H1 (cell line): ENCODE data around the gene S100A14. TPM values are rescaled to one million over a fixed set of nuclear protein-coding genes. Genes with fewer than 3 reads are reported as not detected.

ENCODE experiments used
- CTCF ChIA-PET: fragments of 300-600 bp; sonication (Branson Sonifier 250); formaldehyde crosslinking; loops from one replicate; lab custom pipeline; 2021; ENCODE audit not compliant: partially characterized antibody; lab: Charles Lee
- POLR2A ChIA-PET: fragments of 300-600 bp; sonication (Branson Sonifier 250); formaldehyde crosslinking; loops from one replicate; lab custom pipeline; 2021; ENCODE audit warnings: inconsistent platforms; ENCODE audit not compliant: partially characterized antibody; lab: Charles Lee
- DNase-seq, 2 experiments: peaks; one replicate each; pipeline versions ENCODE4 v3.0.0 to v3.0.0-alpha.2; 2010 to 2022; ENCODE audit warnings: low spot score in 2 of 2, low read depth in 1 of 2, mixed read lengths in 1 of 2
- FAIRE-seq: peaks from 2 replicates; lab custom pipeline; 2011; peaks lifted over from hg19 to GRCh38; lab: Jason Lieb, UNC
- H2AFZ ChIP-seq: 2 replicates; pipeline ENCODE4 v1.8.1; 2012; ENCODE audit warnings: low read length, inconsistent platforms
- H2AK5ac ChIP-seq: 2 replicates; pipeline ENCODE4 v1.6.1; 2013; ENCODE audit warnings: low read depth, low read length
- H2BK120ac ChIP-seq: replicated peaks from 2 replicates; pipeline ENCODE3; 2013; ENCODE audit warnings: low read depth, low read length, inconsistent platforms
- H2BK12ac ChIP-seq: 2 replicates; pipeline ENCODE4 v1.6.1; 2013; ENCODE audit warnings: low read depth, low read length
- H2BK15ac ChIP-seq: 2 replicates; pipeline ENCODE4 v1.6.1; 2013; ENCODE audit warnings: low read length
- H2BK20ac ChIP-seq: 2 replicates; pipeline ENCODE4 v1.6.1; 2013; ENCODE audit warnings: low read length
- H2BK5ac ChIP-seq: 2 replicates; pipeline ENCODE4 v1.6.1; 2013; ENCODE audit warnings: low read depth, low read length
- H3K14ac ChIP-seq: 2 replicates; pipeline ENCODE4 v1.6.1; 2013; ENCODE audit warnings: inconsistent platforms; ENCODE audit not compliant: insufficient read length
- H3K18ac ChIP-seq: 2 replicates; pipeline ENCODE4 v1.6.1; 2013; ENCODE audit warnings: low read length; ENCODE audit errors: extremely low read depth
- H3K23ac ChIP-seq: 2 replicates; pipeline ENCODE4 v1.6.1; 2013; ENCODE audit warnings: inconsistent platforms; ENCODE audit not compliant: insufficient read length
- H3K23me2 ChIP-seq: 2 replicates; pipeline ENCODE4 v1.6.1; 2013; ENCODE audit warnings: low read depth, low read length
- H3K27ac ChIP-seq: 2 replicates; pipeline ENCODE4 v1.6.1; 2011; ENCODE audit warnings: low read depth, low read length, inconsistent platforms
- H3K27me3 ChIP-seq, 4 experiments: replicated peaks in 1 of 4; 1 replicate in 1 of 4; 2 replicates in 3 of 4; pipeline versions ENCODE4 v1.6.1 to v1.8.1; 2011 to 2013; ENCODE audit warnings: low read length in 3 of 4, mild to moderate bottlenecking in 3 of 4, inconsistent platforms in 2 of 4, mixed read lengths in 2 of 4, moderate library complexity in 1 of 4; ENCODE audit not compliant: control insufficient read depth in 3 of 4, insufficient read depth in 3 of 4; ENCODE audit errors: extremely low read depth in 1 of 4
- H3K36me3 ChIP-seq, 4 experiments: 2 replicates each; pipeline versions ENCODE4 v1.6.1 to v1.8.1; 2011 to 2013; ENCODE audit warnings: mild to moderate bottlenecking in 4 of 4, low read length in 3 of 4, moderate library complexity in 2 of 4, control low read depth in 1 of 4, inconsistent platforms in 1 of 4; ENCODE audit not compliant: insufficient read depth in 4 of 4, control insufficient read depth in 2 of 4
- H3K4ac ChIP-seq: replicated peaks from 2 replicates; pipeline ENCODE3; 2013; ENCODE audit warnings: low read length, low read depth, mixed read lengths, inconsistent platforms; ENCODE audit not compliant: insufficient read length
- H3K4me1 ChIP-seq, 4 experiments: replicated peaks in 1 of 4; 1 replicate in 1 of 4; 2 replicates in 3 of 4; pipeline versions ENCODE4 v1.6.1 to v1.8.1; 2011 to 2013; ENCODE audit warnings: low read length in 3 of 4, inconsistent platforms in 2 of 4, mixed read lengths in 1 of 4; ENCODE audit not compliant: insufficient read depth in 4 of 4, control insufficient read depth in 3 of 4
- H3K4me2 ChIP-seq, 2 experiments: 2 replicates each; pipeline versions ENCODE4 v1.6.1 to v1.8.1; 2011 to 2013; ENCODE audit warnings: low read depth in 2 of 2, low read length in 2 of 2, control low read depth in 1 of 2, inconsistent platforms in 1 of 2, mild to moderate bottlenecking in 1 of 2; ENCODE audit not compliant: insufficient read depth in 1 of 2
- H3K4me3 ChIP-seq, 4 experiments: fragments of 200-600, 300-600 bp in 1 of 4; sonication (generic), shearing (Covaris generic), sonication (Bioruptor Twin) in 1 of 4; 2 replicates each; pipeline versions ENCODE4 v1.5.1 to v1.8.1; 2011 to 2016; ENCODE audit warnings: low read length in 4 of 4, low read depth in 3 of 4, control low read depth in 2 of 4, inconsistent platforms in 2 of 4, mild to moderate bottlenecking in 2 of 4, mixed read lengths in 1 of 4, moderate library complexity in 1 of 4; ENCODE audit not compliant: insufficient read depth in 2 of 4; ENCODE audit errors: extremely low read depth in 1 of 4
- H3K56ac ChIP-seq: replicated peaks from 2 replicates; pipeline ENCODE3; 2013; ENCODE audit warnings: low read depth, mild to moderate bottlenecking, mixed read lengths, low read length, inconsistent platforms; ENCODE audit not compliant: insufficient read length
- H3K79me1 ChIP-seq: 2 replicates; pipeline ENCODE4 v1.6.1; 2013; ENCODE audit warnings: low read depth, low read length, control low read depth
- H3K79me2 ChIP-seq, 2 experiments: 2 replicates each; pipeline versions ENCODE4 v1.6.1 to v1.8.1; 2012 to 2013; ENCODE audit warnings: low read length in 2 of 2, mild to moderate bottlenecking in 2 of 2, inconsistent platforms in 1 of 2; ENCODE audit not compliant: insufficient read depth in 2 of 2, control insufficient read depth in 1 of 2
- H3K9ac ChIP-seq, 4 experiments: replicated peaks in 1 of 4; 1 replicate in 1 of 4; 2 replicates in 3 of 4; pipeline versions ENCODE4 v1.6.1 to v1.8.1; 2011 to 2013; ENCODE audit warnings: low read depth in 3 of 4, low read length in 3 of 4, control low read depth in 2 of 4, mild to moderate bottlenecking in 2 of 4, moderate library complexity in 2 of 4, inconsistent platforms in 1 of 4; ENCODE audit errors: extremely low read depth in 1 of 4
- H3K9me3 ChIP-seq, 2 experiments: 2 replicates each; pipeline versions ENCODE4 v1.6.1 to v1.8.1; 2012 to 2013; ENCODE audit warnings: mild to moderate bottlenecking in 2 of 2, moderate library complexity in 2 of 2, control low read depth in 1 of 2, inconsistent platforms in 1 of 2, low read depth in 1 of 2, low read length in 1 of 2, mixed read lengths in 1 of 2; ENCODE audit not compliant: insufficient read depth in 2 of 2
- H4K20me1 ChIP-seq, 2 experiments: replicated peaks in 1 of 2; 2 replicates each; pipeline versions ENCODE3 to v1.8.1; 2011 to 2013; ENCODE audit warnings: inconsistent platforms in 2 of 2, low read length in 2 of 2, mild to moderate bottlenecking in 1 of 2; ENCODE audit not compliant: insufficient read depth in 2 of 2, control insufficient read depth in 1 of 2
- H4K5ac ChIP-seq: 2 replicates; pipeline ENCODE4 v1.6.1; 2013; ENCODE audit warnings: low read length, low read depth, mixed read lengths, inconsistent platforms; ENCODE audit not compliant: insufficient read length
- H4K8ac ChIP-seq: 2 replicates; pipeline ENCODE4 v1.8.0; 2013; ENCODE audit warnings: mild to moderate bottlenecking, moderate library complexity, low read length, inconsistent platforms; ENCODE audit not compliant: insufficient read depth; ENCODE audit errors: extremely low read depth
- H4K91ac ChIP-seq: replicated peaks from 2 replicates; pipeline ENCODE3; 2013; ENCODE audit warnings: low read length, mixed read lengths, inconsistent platforms; ENCODE audit not compliant: insufficient read length
- BCL11A ChIP-seq, 2 experiments: IDR thresholded peaks; one replicate each; pipeline ENCODE4 v1.6.1; 2011; ENCODE audit warnings: low read depth in 2 of 2, low read length in 2 of 2, mild to moderate bottlenecking in 2 of 2
- CBX8 ChIP-seq: fragments of 300-800, 300-1000 bp; sonication (generic); IDR thresholded peaks from 2 replicates; pipeline ENCODE4 v1.7.1; 2016; ENCODE audit warnings: low read depth, low read length, borderline replicate concordance
- GABPA ChIP-seq: IDR thresholded peaks from 2 replicates; pipeline ENCODE4 v1.6.1; 2011; ENCODE audit warnings: mild to moderate bottlenecking, low read length, moderate library complexity, borderline replicate concordance; ENCODE audit not compliant: insufficient read depth
- JUND ChIP-seq: IDR thresholded peaks from 2 replicates; pipeline ENCODE4 v1.6.1; 2011; ENCODE audit warnings: mild to moderate bottlenecking, improper control_type of control experiment, low read length
- KDM5A ChIP-seq: fragments of 200-600 bp; IDR thresholded peaks from 2 replicates; pipeline ENCODE4 v1.7.1; 2012; ENCODE audit warnings: mild to moderate bottlenecking, low read length, inconsistent platforms, mixed read lengths
- MAFK ChIP-seq: IDR thresholded peaks from 2 replicates; pipeline ENCODE4 v1.6.1; 2012; ENCODE audit warnings: low read depth, mild to moderate bottlenecking, improper control_type of control experiment, low read length
- POLR2AphosphoS5 ChIP-seq: IDR thresholded peaks from 2 replicates; pipeline ENCODE4 v1.6.1; 2011; ENCODE audit warnings: low read depth, low read length
- RNF2 ChIP-seq: fragments of 200-900, 300-1000 bp; sonication (generic); IDR thresholded peaks from 2 replicates; pipeline ENCODE4 v1.7.1; 2016; ENCODE audit warnings: borderline replicate concordance, low read depth, mild to moderate bottlenecking, antibody characterized with exemption, low read length; ENCODE audit not compliant: poor library complexity, severe bottlenecking; ENCODE audit errors: missing control alignments
- SIRT6 ChIP-seq: IDR thresholded peaks from one replicate; pipeline ENCODE4 v1.7.1; 2012; ENCODE audit warnings: low read length, inconsistent platforms
- SP4 ChIP-seq: IDR thresholded peaks from 2 replicates; pipeline ENCODE4 v1.6.1; 2012; ENCODE audit warnings: low read length, inconsistent platforms
- WGBS, 2 experiments: shearing (Covaris generic) in 1 of 2; methylation state at CpG; one replicate each; pipeline versions ENCODE4 v1.1.6 to v1.1.7; 2013 to 2015; ENCODE audit warnings: low lambda C conversion rate in 2 of 2, mixed read lengths in 2 of 2, inconsistent platforms in 1 of 2, low coverage in 1 of 2, missing lambda C conversion rate in 1 of 2; ENCODE audit not compliant: insufficient replicate concordance in 2 of 2, insufficient coverage in 1 of 2, insufficient read length in 1 of 2; ENCODE audit errors: extremely low coverage in 1 of 2, missing lambda C conversion rate in 1 of 2; 5-methylcytosine and 5-hydroxymethylcytosine counted together
- polyA plus RNA-seq, 7 experiments: library from polyadenylated mRNA; depleted of rRNA in 3 of 7; stranded (reverse) in 5 of 7; unstranded in 2 of 7; fragments of >200 nt in 5 of 7; fragments of 200-250 nt in 2 of 7; gene quantifications; 1 replicate in 5 of 7; 2 replicates in 1 of 7; 4 replicates in 1 of 7; pipeline versions ENCODE4 v1.2.1 to v1.2.3, GENCODE V29; 2011 to 2013; ENCODE audit warnings: missing spikeins in 2 of 7, mixed read lengths in 2 of 7
- total RNA-seq: library from RNA; stranded (reverse); fragmentation: NEBNext Ultra II Directional; extraction: Animal tissue kit (Norgen Biotek cat#: 25700); gene quantifications from 2 replicates; pipeline ENCODE4 v1.2.1, GENCODE V29; 2021
- TF ChIP-seq, protein P1 (sequence below): IDR thresholded peaks from 2 replicates; pipeline ENCODE4 v1.6.1; 2011; ENCODE audit warnings: low read length, improper control_type of control experiment
- TF ChIP-seq, protein P2 (sequence below): IDR thresholded peaks from 2 replicates; pipeline ENCODE4 v1.6.1; 2012; ENCODE audit warnings: inconsistent platforms

S100A14 gene
- total and polyA plus RNA-seq, 2 of the 8 experiments (the other 6 are each of a cell fraction or from before 2014, with no cell fraction given) = 1.4 to 5.3 TPM

DNA sequence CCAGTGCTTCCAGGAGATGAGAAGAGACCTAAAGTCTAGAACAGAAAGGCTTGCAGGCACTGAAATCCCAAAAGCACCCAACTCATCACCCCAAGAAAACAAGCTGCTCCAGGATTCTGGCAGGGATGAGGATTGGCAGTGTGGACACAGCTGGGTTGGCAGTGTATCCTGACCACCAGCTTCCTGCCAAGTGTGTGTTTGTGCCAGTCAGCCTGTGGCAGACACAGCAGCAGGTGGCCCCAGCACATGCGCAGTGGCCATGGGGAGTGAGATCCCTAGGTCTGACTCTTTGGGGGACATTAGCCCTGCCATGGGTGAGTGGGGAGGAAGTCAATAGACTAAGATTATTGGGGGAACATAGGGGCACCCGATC, 33.7 kb upstream of the S100A14 start:
- H3K27me3 ChIP-seq = no peaks in the 10 kb centered on the region
- H3K4me2 ChIP-seq = no peak overlapping the region
- H4K5ac ChIP-seq = no peak overlapping the region
- H3K9me3 ChIP-seq = no peaks in the 10 kb centered on the region
- 92% methylated on average over 2 of the region's 2 CpGs; no CpG with 5 or more reads in 1 of the 2 experiments for WGBS, 2 experiments
- H3K23me2 ChIP-seq = no peaks in the 10 kb centered on the region
- no peaks in the 10 kb centered on the region for H3K79me1 ChIP-seq
- peaks cover 6 to 14% (median 13%) of the 10 kb centered on the region in 4 experiments for H3K36me3 ChIP-seq
- FAIRE-seq (no peak), DNase-seq (no peak)
- H2BK20ac ChIP-seq = no peak overlapping the region
- no peak overlapping the region for H3K23ac ChIP-seq
- H3K4ac ChIP-seq = no peak overlapping the region
- H2BK5ac ChIP-seq = no peak overlapping the region
- no peak overlapping the region for H3K4me3 ChIP-seq
- H2BK15ac ChIP-seq = peak overlapping the region; percentile 92; the same call in 1 of the 2 replicates
- no peak overlapping the region for H2AFZ ChIP-seq
- POLR2A ChIA-PET = interaction anchor here (0.5 to 16.2 kb wide), 8 partner anchors 9 to 340 kb away, joined by 3 to 343 read pairs (median 8); partner anchors contain the start of genes CHTOP, ILF2, RPS27 and S100A1
- CTCF ChIA-PET = interaction anchor here (1.2 to 3.1 kb wide), 6 partner anchors 9 to 139 kb away, joined by 3 to 13 read pairs (median 6); partner anchors contain the start of genes CHTOP, S100A1, S100A13 and SNAPIN
- no peak overlapping the region for H4K91ac ChIP-seq
- peaks cover 0 to 3% (median 0%) of the 10 kb centered on the region in 4 experiments; a peak in 1 of 7 replicates for H3K4me1 ChIP-seq
- H2BK12ac ChIP-seq = peak overlapping the region; percentile 80; the same call in 1 of the 2 replicates
- H4K20me1 ChIP-seq = peaks cover 3% of the 10 kb centered on the region in 2 experiments
- no peak overlapping the region for H3K18ac ChIP-seq
- no peak overlapping the region for H4K8ac ChIP-seq
- no peak overlapping the region; a peak in 1 of 7 replicates for H3K9ac ChIP-seq
- no peak overlapping the region for H3K27ac ChIP-seq
- H3K56ac ChIP-seq = no peak overlapping the region
- no peak overlapping the region for H3K14ac ChIP-seq
- no peak overlapping the region for H2AK5ac ChIP-seq
- no peak overlapping the region for H2BK120ac ChIP-seq
- no peaks in the 10 kb centered on the region for H3K79me2 ChIP-seq
- TF ChIP-seq, protein P1, sequence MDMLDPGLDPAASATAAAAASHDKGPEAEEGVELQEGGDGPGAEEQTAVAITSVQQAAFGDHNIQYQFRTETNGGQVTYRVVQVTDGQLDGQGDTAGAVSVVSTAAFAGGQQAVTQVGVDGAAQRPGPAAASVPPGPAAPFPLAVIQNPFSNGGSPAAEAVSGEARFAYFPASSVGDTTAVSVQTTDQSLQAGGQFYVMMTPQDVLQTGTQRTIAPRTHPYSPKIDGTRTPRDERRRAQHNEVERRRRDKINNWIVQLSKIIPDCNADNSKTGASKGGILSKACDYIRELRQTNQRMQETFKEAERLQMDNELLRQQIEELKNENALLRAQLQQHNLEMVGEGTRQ = no peak
- no peak for TF ChIP-seq SIRT6
- TF ChIP-seq BCL11A (IDR thresholded peaks at IDR 0.05; ENCODE audit: low read depth in 2 of 2, low read length in 2 of 2) = no peak
- no peak for TF ChIP-seq JUND
- TF ChIP-seq CBX8 = no peak
- no peak for TF ChIP-seq SP4
- TF ChIP-seq, protein P2, sequence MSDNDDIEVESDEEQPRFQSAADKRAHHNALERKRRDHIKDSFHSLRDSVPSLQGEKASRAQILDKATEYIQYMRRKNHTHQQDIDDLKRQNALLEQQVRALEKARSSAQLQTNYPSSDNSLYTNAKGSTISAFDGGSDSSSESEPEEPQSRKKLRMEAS = no peak
- TF ChIP-seq RNF2 = no peak
- no peak for TF ChIP-seq MAFK
- TF ChIP-seq KDM5A = no peak
- no peak for TF ChIP-seq POLR2AphosphoS5
- TF ChIP-seq GABPA = no peak
